Peyer's patch (tissue), 4 donors: ENCODE data around the gene CELA1.

ENCODE experiments used
- POLR2A ChIP-seq, 2 donors: fragments of 450-650 bp; IDR thresholded peaks; one replicate each; pipeline ENCODE4 v1.5.1; 2017; ENCODE audit warnings: antibody characterized with exemption in 2 of 2, mild to moderate bottlenecking in 2 of 2, moderate library complexity in 2 of 2
- TF ChIP-seq, protein P1 (sequence below), 6 experiments: fragments of 450-650 bp in 4 of 6; fragments of 200-600 bp in 2 of 6; sonication (generic) in 1 of 6; IDR thresholded peaks; one replicate each; pipeline ENCODE4 v1.5.1; 2017 to 2019; ENCODE audit warnings: antibody characterized with exemption in 6 of 6, mild to moderate bottlenecking in 3 of 6, moderate library complexity in 1 of 6

- TF ChIP-seq POLR2A (IDR thresholded peaks at IDR 0.05): no peak
- TF ChIP-seq, protein P1, sequence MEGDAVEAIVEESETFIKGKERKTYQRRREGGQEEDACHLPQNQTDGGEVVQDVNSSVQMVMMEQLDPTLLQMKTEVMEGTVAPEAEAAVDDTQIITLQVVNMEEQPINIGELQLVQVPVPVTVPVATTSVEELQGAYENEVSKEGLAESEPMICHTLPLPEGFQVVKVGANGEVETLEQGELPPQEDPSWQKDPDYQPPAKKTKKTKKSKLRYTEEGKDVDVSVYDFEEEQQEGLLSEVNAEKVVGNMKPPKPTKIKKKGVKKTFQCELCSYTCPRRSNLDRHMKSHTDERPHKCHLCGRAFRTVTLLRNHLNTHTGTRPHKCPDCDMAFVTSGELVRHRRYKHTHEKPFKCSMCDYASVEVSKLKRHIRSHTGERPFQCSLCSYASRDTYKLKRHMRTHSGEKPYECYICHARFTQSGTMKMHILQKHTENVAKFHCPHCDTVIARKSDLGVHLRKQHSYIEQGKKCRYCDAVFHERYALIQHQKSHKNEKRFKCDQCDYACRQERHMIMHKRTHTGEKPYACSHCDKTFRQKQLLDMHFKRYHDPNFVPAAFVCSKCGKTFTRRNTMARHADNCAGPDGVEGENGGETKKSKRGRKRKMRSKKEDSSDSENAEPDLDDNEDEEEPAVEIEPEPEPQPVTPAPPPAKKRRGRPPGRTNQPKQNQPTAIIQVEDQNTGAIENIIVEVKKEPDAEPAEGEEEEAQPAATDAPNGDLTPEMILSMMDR (IDR thresholded peaks at IDR 0.05): no peak
These were observed 39.9 kb upstream of the CELA1 start for GRCh38 chr12:51386351-51386750.
